ENCODE data around the gene TNFSF18.

GRCh38 chr1:173005196-173005864, 45.4 kb downstream of the TNFSF18 start:
- no peak for TF ChIP-seq CTCF (IDR thresholded peaks at IDR 0.05)
- no peak for TF ChIP-seq POLR2A (IDR thresholded peaks at IDR 0.05)
